Measurements from ENCODE around the gene ACAP3. TPM values are rescaled to one million over a fixed set of nuclear protein-coding genes. Genes with fewer than 3 reads are reported as not detected.

The ACAP3 gene
- total RNA-seq, 1 experiment from 2014 or later = 42.2 TPM

GRCh38 chr1:1243807-1244191 lies 63.9 kb downstream of the ACAP3 start (continued):
- TF ChIP-seq, protein P1, sequence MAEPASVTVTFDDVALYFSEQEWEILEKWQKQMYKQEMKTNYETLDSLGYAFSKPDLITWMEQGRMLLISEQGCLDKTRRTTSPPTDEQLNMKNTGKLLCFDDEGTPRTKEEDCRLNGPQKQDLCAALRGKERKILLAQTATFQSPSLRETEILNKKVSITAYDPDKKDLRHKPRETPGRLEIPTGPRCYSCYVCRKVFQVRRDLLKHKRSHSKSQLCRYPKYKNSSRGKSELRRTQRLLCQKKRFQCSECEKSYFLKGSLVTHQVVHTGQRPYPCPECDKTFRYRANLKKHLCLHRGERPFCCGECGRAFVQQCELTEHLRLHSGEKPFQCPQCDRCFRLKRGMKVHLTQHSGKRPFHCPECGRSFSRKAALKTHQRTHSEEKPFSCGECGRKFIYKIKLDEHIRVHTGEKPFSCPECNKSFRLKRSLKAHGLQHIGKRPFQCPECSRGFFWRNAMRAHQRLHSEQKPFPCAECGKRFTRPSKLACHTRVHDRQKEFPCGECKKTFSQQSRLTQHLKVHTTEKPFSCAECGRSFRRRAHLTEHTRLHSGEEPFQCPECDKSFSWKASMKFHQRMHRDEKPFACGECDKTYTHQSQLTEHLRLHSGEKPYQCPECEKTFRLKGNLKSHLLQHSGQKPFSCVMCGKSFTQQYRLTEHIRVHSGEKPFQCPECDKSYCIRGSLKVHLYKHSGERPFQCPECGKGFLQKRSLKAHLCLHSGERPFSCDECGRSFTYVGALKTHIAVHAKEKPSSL (CRISPR knock-in tag; conservative IDR thresholded peaks at IDR 0.05) = no peak
- TF ChIP-seq NR1H2 (CRISPR knock-in tag; IDR thresholded peaks at IDR 0.05) (no peak), ZNF671 (CRISPR knock-in tag; IDR thresholded peaks at IDR 0.05) (no peak), ZNF532 (CRISPR knock-in tag; IDR thresholded peaks at IDR 0.05; ENCODE audit: borderline replicate concordance) (no peak), CREB1 (CRISPR knock-in tag; IDR thresholded peaks at IDR 0.05) (no peak), SOX15 (CRISPR knock-in tag; IDR thresholded peaks at IDR 0.05) (no peak), ZNF263 (CRISPR knock-in tag; IDR thresholded peaks at IDR 0.05; ENCODE audit: low read depth) (no peak)
- TF ChIP-seq, protein P2, sequence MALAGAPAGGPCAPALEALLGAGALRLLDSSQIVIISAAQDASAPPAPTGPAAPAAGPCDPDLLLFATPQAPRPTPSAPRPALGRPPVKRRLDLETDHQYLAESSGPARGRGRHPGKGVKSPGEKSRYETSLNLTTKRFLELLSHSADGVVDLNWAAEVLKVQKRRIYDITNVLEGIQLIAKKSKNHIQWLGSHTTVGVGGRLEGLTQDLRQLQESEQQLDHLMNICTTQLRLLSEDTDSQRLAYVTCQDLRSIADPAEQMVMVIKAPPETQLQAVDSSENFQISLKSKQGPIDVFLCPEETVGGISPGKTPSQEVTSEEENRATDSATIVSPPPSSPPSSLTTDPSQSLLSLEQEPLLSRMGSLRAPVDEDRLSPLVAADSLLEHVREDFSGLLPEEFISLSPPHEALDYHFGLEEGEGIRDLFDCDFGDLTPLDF (CRISPR knock-in tag; IDR thresholded peaks at IDR 0.05) = no peak

DNA sequence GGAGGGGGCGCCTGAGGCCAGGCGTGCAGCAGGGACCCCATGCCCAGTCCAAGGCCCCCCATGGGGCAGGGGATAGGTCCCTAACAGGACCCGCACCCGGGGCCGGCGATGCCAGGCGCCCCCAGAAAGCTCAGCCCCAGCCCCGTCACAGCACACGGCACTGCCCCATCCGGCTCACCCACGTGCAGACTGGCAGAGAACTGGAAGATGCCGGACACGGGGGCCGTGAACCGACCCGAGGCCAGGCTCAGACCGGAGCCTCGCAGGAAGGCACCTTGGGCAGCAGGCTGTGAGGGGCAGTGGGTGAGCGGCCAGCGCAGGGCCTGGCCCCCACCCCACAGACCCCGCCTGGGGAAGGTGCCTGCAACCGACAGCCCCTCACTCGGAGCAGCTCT lies 64.5 kb downstream of the ACAP3 start:
- H3K9me3 Mint-ChIP-seq = no peaks in the 10 kb centered on the region
- TF ChIP-seq ZNF317 (CRISPR knock-in tag; IDR thresholded peaks at IDR 0.05; ENCODE audit: borderline replicate concordance, low read depth) (no peak), NFE2L1 (CRISPR knock-in tag; IDR thresholded peaks at IDR 0.05) (no peak), SOX15 (CRISPR knock-in tag; IDR thresholded peaks at IDR 0.05) (no peak), CTCF (IDR thresholded peaks at IDR 0.05) (no peak), ATF1 (CRISPR knock-in tag; IDR thresholded peaks at IDR 0.05) (no peak), CREB1 (CRISPR knock-in tag; IDR thresholded peaks at IDR 0.05) (no peak), RORB (CRISPR knock-in tag; IDR thresholded peaks at IDR 0.05) (no peak), FOXP4 (CRISPR knock-in tag; IDR thresholded peaks at IDR 0.05) (no peak)
- TF ChIP-seq, protein P3, sequence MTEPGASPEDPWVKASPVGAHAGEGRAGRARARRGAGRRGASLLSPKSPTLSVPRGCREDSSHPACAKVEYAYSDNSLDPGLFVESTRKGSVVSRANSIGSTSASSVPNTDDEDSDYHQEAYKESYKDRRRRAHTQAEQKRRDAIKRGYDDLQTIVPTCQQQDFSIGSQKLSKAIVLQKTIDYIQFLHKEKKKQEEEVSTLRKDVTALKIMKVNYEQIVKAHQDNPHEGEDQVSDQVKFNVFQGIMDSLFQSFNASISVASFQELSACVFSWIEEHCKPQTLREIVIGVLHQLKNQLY (CRISPR knock-in tag; IDR thresholded peaks at IDR 0.05) = no peak
- TF ChIP-seq, protein P4, sequence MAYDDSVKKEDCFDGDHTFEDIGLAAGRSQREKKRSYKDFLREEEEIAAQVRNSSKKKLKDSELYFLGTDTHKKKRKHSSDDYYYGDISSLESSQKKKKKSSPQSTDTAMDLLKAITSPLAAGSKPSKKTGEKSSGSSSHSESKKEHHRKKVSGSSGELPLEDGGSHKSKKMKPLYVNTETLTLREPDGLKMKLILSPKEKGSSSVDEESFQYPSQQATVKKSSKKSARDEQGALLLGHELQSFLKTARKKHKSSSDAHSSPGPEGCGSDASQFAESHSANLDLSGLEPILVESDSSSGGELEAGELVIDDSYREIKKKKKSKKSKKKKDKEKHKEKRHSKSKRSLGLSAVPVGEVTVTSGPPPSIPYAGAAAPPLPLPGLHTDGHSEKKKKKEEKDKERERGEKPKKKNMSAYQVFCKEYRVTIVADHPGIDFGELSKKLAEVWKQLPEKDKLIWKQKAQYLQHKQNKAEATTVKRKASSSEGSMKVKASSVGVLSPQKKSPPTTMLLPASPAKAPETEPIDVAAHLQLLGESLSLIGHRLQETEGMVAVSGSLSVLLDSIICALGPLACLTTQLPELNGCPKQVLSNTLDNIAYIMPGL (CRISPR knock-in tag; IDR thresholded peaks at IDR 0.05) = no peak
- TF ChIP-seq, protein P5, sequence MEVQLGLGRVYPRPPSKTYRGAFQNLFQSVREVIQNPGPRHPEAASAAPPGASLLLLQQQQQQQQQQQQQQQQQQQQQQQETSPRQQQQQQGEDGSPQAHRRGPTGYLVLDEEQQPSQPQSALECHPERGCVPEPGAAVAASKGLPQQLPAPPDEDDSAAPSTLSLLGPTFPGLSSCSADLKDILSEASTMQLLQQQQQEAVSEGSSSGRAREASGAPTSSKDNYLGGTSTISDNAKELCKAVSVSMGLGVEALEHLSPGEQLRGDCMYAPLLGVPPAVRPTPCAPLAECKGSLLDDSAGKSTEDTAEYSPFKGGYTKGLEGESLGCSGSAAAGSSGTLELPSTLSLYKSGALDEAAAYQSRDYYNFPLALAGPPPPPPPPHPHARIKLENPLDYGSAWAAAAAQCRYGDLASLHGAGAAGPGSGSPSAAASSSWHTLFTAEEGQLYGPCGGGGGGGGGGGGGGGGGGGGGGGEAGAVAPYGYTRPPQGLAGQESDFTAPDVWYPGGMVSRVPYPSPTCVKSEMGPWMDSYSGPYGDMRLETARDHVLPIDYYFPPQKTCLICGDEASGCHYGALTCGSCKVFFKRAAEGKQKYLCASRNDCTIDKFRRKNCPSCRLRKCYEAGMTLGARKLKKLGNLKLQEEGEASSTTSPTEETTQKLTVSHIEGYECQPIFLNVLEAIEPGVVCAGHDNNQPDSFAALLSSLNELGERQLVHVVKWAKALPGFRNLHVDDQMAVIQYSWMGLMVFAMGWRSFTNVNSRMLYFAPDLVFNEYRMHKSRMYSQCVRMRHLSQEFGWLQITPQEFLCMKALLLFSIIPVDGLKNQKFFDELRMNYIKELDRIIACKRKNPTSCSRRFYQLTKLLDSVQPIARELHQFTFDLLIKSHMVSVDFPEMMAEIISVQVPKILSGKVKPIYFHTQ (CRISPR knock-in tag; IDR thresholded peaks at IDR 0.05) = no peak

More for the DNA sequence above, 64.5 kb downstream of the ACAP3 start:
- H3K27me3 Mint-ChIP-seq (ENCODE audit: low read depth) = no peaks in the 10 kb centered on the region
- no peaks in the 10 kb centered on the region for H3K36me3 Mint-ChIP-seq
- ATAC-seq = no peak
- CTCF ChIA-PET = no interaction called here
- H3K4me3 Mint-ChIP-seq = no peak overlapping the region
- no peaks in the 10 kb centered on the region for H3K4me1 Mint-ChIP-seq
- POLR2A ChIA-PET = no interaction called here
- H3K27ac Mint-ChIP-seq = no peak overlapping the region
- DNase-seq (ENCODE audit: low spot score) = no peak

All from WTC11 (cell line).